H1 (cell line): ENCODE measurements around the gene RSPH6A. TPM values are rescaled to one million over a fixed set of nuclear protein-coding genes. Genes with fewer than 3 reads are reported as not detected.

Source experiments
- BCL11A ChIP-seq, 2 experiments: IDR thresholded peaks; one replicate each; pipeline ENCODE4 v1.6.1; 2011; ENCODE audit warnings: low read depth in 2 of 2, low read length in 2 of 2, mild to moderate bottlenecking in 2 of 2
- SRF ChIP-seq: IDR thresholded peaks from 2 replicates; pipeline ENCODE4 v1.6.1; 2011; ENCODE audit warnings: mild to moderate bottlenecking, low read depth, low read length, moderate library complexity
- TEAD4 ChIP-seq: IDR thresholded peaks from 2 replicates; pipeline ENCODE4 v1.6.1; 2012; ENCODE audit warnings: low read depth, low read length, inconsistent platforms, mixed read lengths
- polyA plus RNA-seq, 7 experiments: library from polyadenylated mRNA; depleted of rRNA in 3 of 7; stranded (reverse) in 5 of 7; unstranded in 2 of 7; fragments of >200 nt in 5 of 7; fragments of 200-250 nt in 2 of 7; gene quantifications; 1 replicate in 5 of 7; 2 replicates in 1 of 7; 4 replicates in 1 of 7; pipeline versions ENCODE4 v1.2.1 to v1.2.3, GENCODE V29; 2011 to 2013; ENCODE audit warnings: missing spikeins in 2 of 7, mixed read lengths in 2 of 7
- total RNA-seq: library from RNA; stranded (reverse); fragmentation: NEBNext Ultra II Directional; extraction: Animal tissue kit (Norgen Biotek cat#: 25700); gene quantifications from 2 replicates; pipeline ENCODE4 v1.2.1, GENCODE V29; 2021

The RSPH6A gene
- total and polyA plus RNA-seq, 2 of the 8 experiments (the other 6 are each of a cell fraction or from before 2014, with no cell fraction given), result 0.05 to 0.19 TPM

GRCh38 chr19:45782162-45782691 is 32.9 kb downstream of the RSPH6A start, which contains the start of gene DMPK (continued):
- TF ChIP-seq SRF (no peak), BCL11A (IDR thresholded peaks at IDR 0.05; ENCODE audit: low read depth in 2 of 2, low read length in 2 of 2) (no peak), TEAD4 (no peak)
